PFSK-1 (cell line): Measurements from ENCODE around the gene ACAA2.

Experiments
- POLR2AphosphoS5 ChIP-seq: IDR thresholded peaks from 2 replicates; pipeline ENCODE4 v1.6.1; 2012; ENCODE audit warnings: low read depth, mild to moderate bottlenecking, control low read depth, low read length, moderate library complexity
- TAF1 ChIP-seq: IDR thresholded peaks from 2 replicates; pipeline ENCODE4 v1.6.1; 2012; ENCODE audit warnings: low read length, control low read depth, borderline replicate concordance; ENCODE audit not compliant: insufficient read depth

DNA sequence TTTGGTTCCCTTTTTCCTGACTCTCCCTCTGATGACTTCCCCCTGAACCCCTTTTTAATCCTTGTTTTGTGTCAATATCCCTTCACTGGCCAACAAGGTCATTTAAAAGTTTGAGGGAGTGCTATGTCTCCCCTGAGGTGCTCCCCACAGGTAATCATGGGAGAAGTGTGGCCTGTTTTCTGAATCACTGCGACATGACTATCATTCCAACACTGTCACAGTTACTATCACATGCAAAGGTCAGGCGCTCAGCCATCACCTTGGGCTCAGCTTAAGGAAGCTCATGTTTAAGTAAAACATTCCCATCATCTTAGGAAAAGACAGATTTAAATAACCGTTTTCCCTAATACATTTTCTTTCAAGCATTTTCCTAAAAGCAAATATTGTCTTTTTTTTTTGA is 20.9 kb upstream of the ACAA2 start:
- TF ChIP-seq POLR2AphosphoS5 (no peak), TAF1 (no peak)
